IgD-negative memory B cell (primary cell): Measurements from ENCODE around the gene CDH13. TPM values are rescaled to one million over a fixed set of nuclear protein-coding genes. Genes with fewer than 3 reads are reported as not detected.

Experiments
- H3K27ac Mint-ChIP-seq, 3 donors: one replicate each; pipeline ENCODE4 v1.8.0; 2020 to 2022; ENCODE audit warnings: mild to moderate bottlenecking in 3 of 3, mixed read lengths in 3 of 3, moderate library complexity in 1 of 3
- H3K27me3 Mint-ChIP-seq: one replicate; pipeline ENCODE4 v1.8.0; 2021; ENCODE audit warnings: mixed read lengths
- H3K36me3 Mint-ChIP-seq: one replicate; pipeline ENCODE4 v1.8.0; 2020; ENCODE audit warnings: mild to moderate bottlenecking, mixed read lengths
- H3K4me1 Mint-ChIP-seq, 3 donors: one replicate each; pipeline ENCODE4 v1.8.0; 2020 to 2022; ENCODE audit warnings: mixed read lengths in 3 of 3, mild to moderate bottlenecking in 1 of 3
- H3K4me3 Mint-ChIP-seq, 4 donors: one replicate each; pipeline ENCODE4 v1.8.0; 2020 to 2022; ENCODE audit warnings: mild to moderate bottlenecking in 4 of 4, mixed read lengths in 4 of 4, moderate library complexity in 3 of 4
- H3K9me3 Mint-ChIP-seq, 3 donors: one replicate each; pipeline ENCODE4 v1.8.0; 2020 to 2021; ENCODE audit warnings: mixed read lengths in 3 of 3, mild to moderate bottlenecking in 1 of 3
- polyA plus RNA-seq: library from polyadenylated mRNA; unstranded; fragments of 300-500 nt; fragmentation: Illumina TruSeq; gene quantifications from one replicate; pipeline ENCODE4 v1.2.3, GENCODE V29; 2021

Gene CDH13
- polyA plus RNA-seq, 1 donor from 2014 or later: 0.23 TPM

- Mint-ChIP-seq H3K4me3 (no peak overlapping the region), H3K36me3 (no peaks in the 10 kb centered on the region), H3K4me1 (no peaks in the 10 kb centered on the region), H3K27me3 (no peaks in the 10 kb centered on the region), H3K27ac (no peak overlapping the region), H3K9me3 (peaks cover 0 to 1% (median 0%) of the 10 kb centered on the region in 3 donors)
Measured at GRCh38 chr16:83490073-83490472, 863.3 kb downstream of the CDH13 start.

GRCh38 chr16:83494459-83494858, 867.7 kb downstream of the CDH13 start:
- no peak overlapping the region for H3K4me3 Mint-ChIP-seq
- peaks cover 2% of the 10 kb centered on the region for H3K27me3 Mint-ChIP-seq
- peaks cover 0 to 4% (median 3%) of the 10 kb centered on the region in 3 donors for H3K9me3 Mint-ChIP-seq
- no peak overlapping the region for H3K27ac Mint-ChIP-seq
- no peaks in the 10 kb centered on the region for H3K4me1 Mint-ChIP-seq
- no peaks in the 10 kb centered on the region for H3K36me3 Mint-ChIP-seq

- Mint-ChIP-seq H3K27me3 (peaks cover 2% of the 10 kb centered on the region), H3K4me3 (no peak overlapping the region), H3K4me1 (peaks cover 0 to 1% (median 0%) of the 10 kb centered on the region in 3 donors), H3K27ac (peak overlapping the region in 2 of 3 donors; percentile 23 to 24), H3K36me3 (no peaks in the 10 kb centered on the region), H3K9me3 (peaks cover 0 to 7% (median 4%) of the 10 kb centered on the region in 3 donors)
Measured at GRCh38 chr16:83501481-83501880, 874.7 kb downstream of the CDH13 start.

DNA sequence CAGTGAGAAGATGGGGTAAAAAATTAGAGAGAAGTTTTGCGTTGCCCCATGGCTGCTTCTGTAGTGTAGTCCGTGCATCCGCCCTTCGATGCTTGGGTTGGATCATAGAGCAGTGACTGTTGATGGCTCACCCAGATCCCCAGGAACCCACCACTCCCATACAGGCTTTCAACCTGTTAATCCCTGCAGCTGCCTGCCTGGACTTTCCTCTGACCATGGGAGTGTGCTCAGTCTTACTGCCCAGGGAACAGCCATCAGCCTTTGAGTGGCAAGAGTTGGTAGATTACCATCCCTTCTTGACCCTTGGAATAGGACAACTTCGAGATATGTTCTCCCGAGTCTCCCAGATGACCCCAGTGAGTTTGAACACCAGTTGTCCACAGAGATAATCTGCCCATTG, 881.5 kb downstream of the CDH13 start:
- Mint-ChIP-seq H3K9me3 (no peaks in the 10 kb centered on the region), H3K4me3 (no peak overlapping the region), H3K36me3 (no peaks in the 10 kb centered on the region), H3K27me3 (peaks cover 4% of the 10 kb centered on the region), H3K27ac (no peak overlapping the region), H3K4me1 (no peaks in the 10 kb centered on the region)

GRCh38 chr16:83509316-83509715, 882.5 kb downstream of the CDH13 start:
- Mint-ChIP-seq H3K27me3 (peaks cover 4% of the 10 kb centered on the region), H3K9me3 (no peaks in the 10 kb centered on the region), H3K4me1 (no peaks in the 10 kb centered on the region), H3K36me3 (no peaks in the 10 kb centered on the region), H3K4me3 (no peak overlapping the region), H3K27ac (no peak overlapping the region)

DNA sequence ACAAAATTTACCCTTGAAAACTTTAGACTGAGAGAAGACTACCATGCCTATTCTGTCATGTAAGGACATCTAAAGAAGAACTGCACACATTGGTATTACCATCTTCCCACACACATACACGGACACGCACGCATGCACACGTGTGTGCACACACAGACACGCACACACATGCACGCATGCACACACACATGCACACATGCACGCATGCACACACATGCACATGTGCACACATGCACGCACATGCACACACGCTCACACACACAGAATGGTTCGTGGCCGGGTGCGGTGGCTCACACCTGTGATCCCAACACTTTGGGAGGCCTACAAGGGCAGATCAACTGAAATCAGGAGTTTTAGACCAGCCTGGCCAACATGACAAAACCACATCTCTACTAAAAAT, 884.1 kb downstream of the CDH13 start:
- no peaks in the 10 kb centered on the region for H3K9me3 Mint-ChIP-seq
- peaks cover 4% of the 10 kb centered on the region for H3K27me3 Mint-ChIP-seq
- no peak overlapping the region for H3K27ac Mint-ChIP-seq
- H3K36me3 Mint-ChIP-seq: no peaks in the 10 kb centered on the region
- no peak overlapping the region for H3K4me3 Mint-ChIP-seq
- no peaks in the 10 kb centered on the region for H3K4me1 Mint-ChIP-seq

- no peak overlapping the region for H3K4me3 Mint-ChIP-seq
- H3K9me3 Mint-ChIP-seq: peaks cover 2 to 16% (median 2%) of the 10 kb centered on the region in 3 donors
- H3K36me3 Mint-ChIP-seq: no peaks in the 10 kb centered on the region
- no peaks in the 10 kb centered on the region for H3K4me1 Mint-ChIP-seq
- H3K27me3 Mint-ChIP-seq: peaks cover 3% of the 10 kb centered on the region
- peak overlapping the region in 1 of 3 donors; percentile 7 for H3K27ac Mint-ChIP-seq
Measured at GRCh38 chr16:83513008-83513755, 886.4 kb downstream of the CDH13 start.

- Mint-ChIP-seq H3K9me3 (peaks cover 3 to 16% (median 8%) of the 10 kb centered on the region in 3 donors), H3K4me3 (no peak overlapping the region), H3K36me3 (no peaks in the 10 kb centered on the region), H3K4me1 (no peaks in the 10 kb centered on the region), H3K27ac (no peak overlapping the region), H3K27me3 (no peaks in the 10 kb centered on the region)
Measured at GRCh38 chr16:83515395-83515794, 888.6 kb downstream of the CDH13 start.

- Mint-ChIP-seq H3K36me3 (no peaks in the 10 kb centered on the region), H3K27ac (no peak overlapping the region), H3K27me3 (no peaks in the 10 kb centered on the region), H3K4me3 (no peak overlapping the region), H3K4me1 (no peaks in the 10 kb centered on the region), H3K9me3 (peaks cover 3 to 16% (median 8%) of the 10 kb centered on the region in 3 donors)
Measured at GRCh38 chr16:83516931-83517330, 890.2 kb downstream of the CDH13 start.

GRCh38 chr16:83517398-83517797, 890.6 kb downstream of the CDH13 start:
- Mint-ChIP-seq H3K27ac (no peak overlapping the region), H3K4me1 (no peaks in the 10 kb centered on the region), H3K36me3 (no peaks in the 10 kb centered on the region), H3K4me3 (no peak overlapping the region), H3K9me3 (peaks cover 3 to 16% (median 8%) of the 10 kb centered on the region in 3 donors), H3K27me3 (no peaks in the 10 kb centered on the region)

DNA sequence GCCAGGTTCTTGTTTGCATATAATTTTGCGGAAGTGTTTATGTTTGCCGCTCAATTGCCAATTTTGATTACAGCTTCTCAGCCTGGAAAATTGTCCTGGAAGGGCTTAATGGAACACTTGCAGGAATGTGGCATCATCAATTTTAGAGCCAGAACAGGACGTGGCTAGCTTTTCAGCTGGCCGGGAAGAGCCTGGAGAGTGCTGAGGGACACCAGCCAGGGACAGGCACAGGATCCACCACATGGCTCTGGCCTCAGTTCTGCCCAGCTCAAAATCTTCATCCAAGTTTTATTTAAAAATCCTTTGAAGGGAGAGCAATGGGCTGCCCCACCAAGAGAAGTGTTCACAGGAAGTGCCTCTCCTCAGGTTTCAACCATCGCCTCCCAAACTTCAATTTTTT, 893.8 kb downstream of the CDH13 start:
- Mint-ChIP-seq H3K36me3 (no peaks in the 10 kb centered on the region), H3K9me3 (peaks cover 3 to 16% (median 8%) of the 10 kb centered on the region in 3 donors), H3K4me3 (no peak overlapping the region), H3K4me1 (peaks cover 0 to 3% (median 0%) of the 10 kb centered on the region in 3 donors), H3K27ac (no peak overlapping the region), H3K27me3 (peaks cover 8% of the 10 kb centered on the region)

DNA sequence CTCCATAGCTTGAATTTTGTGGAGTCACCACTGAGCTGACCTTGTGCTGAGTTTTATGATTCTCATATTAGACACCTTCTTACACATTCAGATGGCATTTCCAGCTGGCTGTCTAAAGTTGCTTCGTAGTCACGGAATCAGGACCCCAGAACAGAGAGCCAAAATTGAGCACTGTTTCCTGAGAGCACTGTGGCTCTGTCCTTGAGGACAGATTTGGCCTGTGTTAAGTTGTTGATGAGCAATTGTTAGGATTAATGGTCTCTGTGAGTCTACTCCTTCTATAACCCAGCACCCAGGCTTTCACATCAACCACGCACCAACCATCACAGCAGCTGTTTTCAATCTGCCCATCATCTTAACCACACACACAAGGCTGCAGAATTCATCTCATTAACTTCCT, 903.5 kb downstream of the CDH13 start:
- peaks cover 0 to 4% (median 0%) of the 10 kb centered on the region in 3 donors for H3K4me1 Mint-ChIP-seq
- peaks cover 2% of the 10 kb centered on the region for H3K27me3 Mint-ChIP-seq
- H3K9me3 Mint-ChIP-seq: peaks cover 3 to 7% (median 6%) of the 10 kb centered on the region in 3 donors
- H3K4me3 Mint-ChIP-seq: no peak overlapping the region
- H3K36me3 Mint-ChIP-seq: no peaks in the 10 kb centered on the region
- no peak overlapping the region for H3K27ac Mint-ChIP-seq

GRCh38 chr16:83532634-83533033, 905.9 kb downstream of the CDH13 start:
- H3K4me3 Mint-ChIP-seq: no peak overlapping the region
- peaks cover 6 to 10% (median 9%) of the 10 kb centered on the region in 3 donors for H3K9me3 Mint-ChIP-seq

DNA sequence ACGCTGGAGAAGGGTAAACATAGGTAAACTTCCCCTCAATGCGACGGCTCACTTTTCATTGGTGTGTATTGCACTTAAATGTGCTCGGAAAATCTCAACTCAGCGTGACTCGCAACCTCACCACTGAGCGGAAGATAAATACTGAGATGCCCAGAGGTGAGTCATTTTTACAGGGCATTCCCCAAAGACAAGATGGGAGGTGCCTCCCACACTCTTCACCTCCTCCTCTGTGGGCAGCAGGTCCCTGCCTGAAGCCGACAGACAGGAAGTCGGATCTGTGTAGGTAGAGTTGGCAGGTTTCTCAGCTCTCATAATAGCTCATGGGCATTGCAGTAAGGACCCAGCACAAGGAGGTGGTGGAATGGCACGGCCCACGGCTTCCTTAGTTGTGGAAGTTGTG, 906.4 kb downstream of the CDH13 start:
- no peaks in the 10 kb centered on the region for H3K27me3 Mint-ChIP-seq
- no peak overlapping the region for H3K27ac Mint-ChIP-seq
- peaks cover 6 to 10% (median 10%) of the 10 kb centered on the region in 3 donors for H3K9me3 Mint-ChIP-seq
- peaks cover 0 to 4% (median 0%) of the 10 kb centered on the region in 3 donors for H3K4me1 Mint-ChIP-seq
- H3K36me3 Mint-ChIP-seq: no peaks in the 10 kb centered on the region
- no peak overlapping the region for H3K4me3 Mint-ChIP-seq

More at GRCh38 chr16:83532634-83533033, 905.9 kb downstream of the CDH13 start:
- H3K36me3 Mint-ChIP-seq: no peaks in the 10 kb centered on the region
- no peaks in the 10 kb centered on the region for H3K27me3 Mint-ChIP-seq
- peaks cover 0 to 4% (median 0%) of the 10 kb centered on the region in 3 donors for H3K4me1 Mint-ChIP-seq
- H3K27ac Mint-ChIP-seq: no peak overlapping the region

DNA sequence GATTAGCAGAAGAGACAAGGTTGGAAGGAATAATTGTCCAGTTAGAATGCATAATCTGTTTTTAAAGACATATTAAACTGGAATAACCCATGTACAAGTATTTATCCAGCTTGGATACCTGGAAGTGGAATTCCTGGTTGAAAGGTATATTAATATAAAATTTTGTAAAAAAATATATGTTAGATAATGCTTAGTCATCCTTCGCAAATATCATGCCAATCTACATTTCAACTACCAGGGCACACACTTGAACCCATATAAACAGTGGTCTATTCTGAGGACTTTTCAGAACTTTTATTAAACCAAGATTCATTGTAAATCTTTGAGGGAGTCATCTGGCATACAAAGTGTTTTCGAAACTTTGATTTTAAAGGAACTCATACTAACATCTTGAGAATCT, 911.9 kb downstream of the CDH13 start:
- Mint-ChIP-seq H3K36me3 (no peaks in the 10 kb centered on the region), H3K27me3 (no peaks in the 10 kb centered on the region), H3K27ac (no peak overlapping the region), H3K4me1 (no peaks in the 10 kb centered on the region), H3K9me3 (peaks cover 3 to 11% (median 7%) of the 10 kb centered on the region in 3 donors), H3K4me3 (no peak overlapping the region)
